Gastroesophageal sphincter (tissue), 3 donors: Measurements from ENCODE around the gene FKBP1B.

ENCODE experiments used
- CTCF ChIP-seq, 4 experiments: fragments of 200-600 bp in 2 of 4; fragments of 450-650 bp in 2 of 4; sonication (generic) in 1 of 4; IDR thresholded peaks; one replicate each; pipeline ENCODE4 v1.5.1; 2017 to 2019; ENCODE audit warnings: antibody characterized with exemption in 4 of 4, mild to moderate bottlenecking in 2 of 4, moderate library complexity in 2 of 4
- EP300 ChIP-seq: sonication (generic); formaldehyde crosslinking; IDR thresholded peaks from one replicate; pipeline ENCODE4 v1.6.1; 2017; ENCODE audit warnings: antibody characterized with exemption, mild to moderate bottlenecking
- POLR2A ChIP-seq, 2 donors: fragments of 450-650 bp; IDR thresholded peaks; one replicate each; pipeline ENCODE4 v1.6.1; 2017; ENCODE audit warnings: antibody characterized with exemption in 2 of 2, mild to moderate bottlenecking in 2 of 2, moderate library complexity in 1 of 2
- POLR2AphosphoS5 ChIP-seq: sonication (generic); formaldehyde crosslinking; IDR thresholded peaks from one replicate; pipeline ENCODE4 v1.6.1; 2017; ENCODE audit warnings: antibody characterized with exemption

GRCh38 chr2:24011250-24012104 lies 38.1 kb upstream of the FKBP1B start:
- TF ChIP-seq POLR2A (IDR thresholded peaks at IDR 0.05) (no peak), CTCF (IDR thresholded peaks at IDR 0.05) (no peak), POLR2AphosphoS5 (no peak), EP300 (no peak)
